Suprapubic skin (tissue), 4 donors: Measurements from ENCODE around the gene VAT1L.

Experiments
- CTCF ChIP-seq, 2 donors: fragments of 200-600 bp in 1 of 2; fragments of 450-650 bp in 1 of 2; sonication (generic) in 1 of 2; IDR thresholded peaks; one replicate each; pipeline ENCODE4 v1.5.1; 2016 to 2019; ENCODE audit warnings: antibody characterized with exemption in 2 of 2, mild to moderate bottlenecking in 1 of 2, moderate library complexity in 1 of 2
- EP300 ChIP-seq: sonication (generic); formaldehyde crosslinking; IDR thresholded peaks from one replicate; pipeline ENCODE4 v1.6.1; 2017; ENCODE audit warnings: antibody characterized with exemption
- POLR2A ChIP-seq, 2 donors: fragments of 450-650 bp; IDR thresholded peaks; one replicate each; pipeline ENCODE4 v1.6.1; 2017; ENCODE audit warnings: antibody characterized with exemption in 2 of 2, mild to moderate bottlenecking in 2 of 2, moderate library complexity in 2 of 2
- POLR2AphosphoS5 ChIP-seq, 3 donors: sonication (generic); formaldehyde crosslinking; IDR thresholded peaks; one replicate each; pipeline ENCODE4 v1.6.1; 2017; ENCODE audit warnings: antibody characterized with exemption in 3 of 3

- no peak for TF ChIP-seq CTCF (IDR thresholded peaks at IDR 0.05)
- TF ChIP-seq POLR2AphosphoS5 (IDR thresholded peaks at IDR 0.05): no peak
- TF ChIP-seq POLR2A (IDR thresholded peaks at IDR 0.05): no peak
- no peak for TF ChIP-seq EP300
Measured at GRCh38 chr16:77738706-77739558, 49.4 kb upstream of the VAT1L start.
